Activated naive CD8-positive, alpha-beta T cell treated with anti-CD3 and anti-CD28 coated beads, Interleukin-2, amount 10 ng/mL, durations not matched to agents 7 days and 5 days (primary cell): ENCODE data around the gene C20orf144. TPM values are rescaled to one million over a fixed set of nuclear protein-coding genes. Genes with fewer than 3 reads are reported as not detected.
"Not testable (repeated sequence)": the region's sequence is repeated elsewhere in the genome, so short reads cannot be mapped to it uniquely, and the experiment has no call there.

Source experiments
- ATAC-seq: fragments of 150-1000 bp; cut with Tn5 transposase; one replicate; pipeline ENCODE4 v1.10.0; 2021; ENCODE audit warnings: low read depth, moderate library complexity
- POLR2A ChIA-PET: fragments of 350-600 bp; sonication (Branson Sonifier 250); formaldehyde crosslinking; loops from one replicate; lab custom pipeline; 2021; ENCODE audit warnings: antibody characterized with exemption; lab: Charles Lee
- DNase-seq: peaks from one replicate; pipeline ENCODE4 v3.0.0; 2021
- H3K27ac Mint-ChIP-seq: one replicate; pipeline ENCODE4 v1.8.0; 2022; ENCODE audit warnings: mild to moderate bottlenecking, mixed read lengths
- H3K27me3 Mint-ChIP-seq: one replicate; pipeline ENCODE4 v1.8.0; 2022; ENCODE audit warnings: mild to moderate bottlenecking, moderate library complexity, mixed read lengths
- H3K36me3 Mint-ChIP-seq: one replicate; pipeline ENCODE4 v1.8.0; 2021; ENCODE audit warnings: mild to moderate bottlenecking, mixed read lengths
- H3K4me1 Mint-ChIP-seq: one replicate; pipeline ENCODE4 v1.8.0; 2021; ENCODE audit warnings: mixed read lengths
- H3K4me3 Mint-ChIP-seq: one replicate; pipeline ENCODE4 v1.8.0; 2022; ENCODE audit warnings: mild to moderate bottlenecking, moderate library complexity, mixed read lengths
- H3K9me3 Mint-ChIP-seq: one replicate; pipeline ENCODE4 v1.8.0; 2021; ENCODE audit warnings: mixed read lengths
- total RNA-seq, 2 experiments: library from RNA; stranded (reverse); gene quantifications; one replicate each; pipeline ENCODE4 v1.2.3, GENCODE V29; 2021

The C20orf144 gene
- total RNA-seq, 2 experiments from 2014 or later = 0.39 to 0.43 TPM

- no peak for ATAC-seq
- H3K27ac Mint-ChIP-seq = no peak overlapping the region
- H3K36me3 Mint-ChIP-seq = peaks cover 12% of the 10 kb centered on the region
- POLR2A ChIA-PET = no interaction called here
- H3K4me1 Mint-ChIP-seq = peaks cover 8% of the 10 kb centered on the region
- H3K9me3 Mint-ChIP-seq = no peaks in the 10 kb centered on the region
- H3K27me3 Mint-ChIP-seq = no peaks in the 10 kb centered on the region
- no peak overlapping the region for H3K4me3 Mint-ChIP-seq
- no peak for DNase-seq
These were observed 17.6 kb upstream of the C20orf144 start for GRCh38 chr20:33644313-33645071.

GRCh38 chr20:33645072-33645358, 17.1 kb upstream of the C20orf144 start:
- no peak overlapping the region for H3K4me3 Mint-ChIP-seq
- H3K36me3 Mint-ChIP-seq = peaks cover 12% of the 10 kb centered on the region
- H3K9me3 Mint-ChIP-seq = no peaks in the 10 kb centered on the region
- H3K4me1 Mint-ChIP-seq = peaks cover 8% of the 10 kb centered on the region
- POLR2A ChIA-PET = no interaction called here
- no peak overlapping the region for H3K27ac Mint-ChIP-seq
- no peaks in the 10 kb centered on the region for H3K27me3 Mint-ChIP-seq
- no peak for DNase-seq
- ATAC-seq = no peak

- Mint-ChIP-seq H3K4me3 (no peak overlapping the region), H3K4me1 (peaks cover 8% of the 10 kb centered on the region), H3K9me3 (no peaks in the 10 kb centered on the region), H3K27me3 (no peaks in the 10 kb centered on the region), H3K27ac (no peak overlapping the region), H3K36me3 (peaks cover 12% of the 10 kb centered on the region)
- POLR2A ChIA-PET = no interaction called here
- ATAC-seq = no peak
- DNase-seq = no peak
These were observed 16.7 kb upstream of the C20orf144 start for GRCh38 chr20:33645396-33645795.

- H3K27me3 Mint-ChIP-seq = no peaks in the 10 kb centered on the region
These were observed 15.9 kb upstream of the C20orf144 start for GRCh38 chr20:33646191-33646590.

GRCh38 chr20:33646959-33647602, 15.0 kb upstream of the C20orf144 start:
- H3K4me3 Mint-ChIP-seq, H3K9me3 Mint-ChIP-seq, H3K36me3 Mint-ChIP-seq, ATAC-seq, H3K27me3 Mint-ChIP-seq, DNase-seq, H3K4me1 Mint-ChIP-seq, H3K27ac Mint-ChIP-seq: not testable (repeated sequence)
- POLR2A ChIA-PET = interaction anchor here (1.3 kb wide), 1 partner anchor 16 kb away, joined by 4 read pairs; no protein-coding TSS in a partner anchor

More at GRCh38 chr20:33646191-33646590, 15.9 kb upstream of the C20orf144 start:
- DNase-seq (no peak), ATAC-seq (no peak)
- Mint-ChIP-seq H3K4me3 (no peak overlapping the region), H3K27ac (no peak overlapping the region), H3K9me3 (no peaks in the 10 kb centered on the region), H3K4me1 (peaks cover 8% of the 10 kb centered on the region), H3K36me3 (peaks cover 9% of the 10 kb centered on the region)
- POLR2A ChIA-PET = interaction anchor here (0.6 kb wide), 1 partner anchor 74 kb away, joined by 3 read pairs; the partner anchor contains the start of gene PXMP4

GRCh38 chr20:33647603-33648395, 14.3 kb upstream of the C20orf144 start:
- ATAC-seq (peak; percentile 47), DNase-seq (no peak)
- peaks cover 8% of the 10 kb centered on the region for H3K4me1 Mint-ChIP-seq
- no peak overlapping the region for H3K4me3 Mint-ChIP-seq
- POLR2A ChIA-PET = interaction anchor here (1.3 kb wide), 1 partner anchor 16 kb away, joined by 4 read pairs; no protein-coding TSS in a partner anchor
- peak overlapping the region; percentile 42 for H3K27ac Mint-ChIP-seq
- no peaks in the 10 kb centered on the region for H3K9me3 Mint-ChIP-seq
- H3K27me3 Mint-ChIP-seq = no peaks in the 10 kb centered on the region
- H3K36me3 Mint-ChIP-seq = peaks cover 9% of the 10 kb centered on the region

- Mint-ChIP-seq H3K4me3 (no peak overlapping the region), H3K9me3 (no peaks in the 10 kb centered on the region), H3K4me1 (peaks cover 8% of the 10 kb centered on the region), H3K27ac (peak overlapping the region; percentile 42), H3K36me3 (peaks cover 9% of the 10 kb centered on the region), H3K27me3 (no peaks in the 10 kb centered on the region)
- POLR2A ChIA-PET = interaction anchor here (1.3 kb wide), 1 partner anchor 15 kb away, joined by 4 read pairs; no protein-coding TSS in a partner anchor
- DNase-seq (no peak), ATAC-seq (no peak)
These were observed 13.6 kb upstream of the C20orf144 start for GRCh38 chr20:33648396-33649004.

- Mint-ChIP-seq H3K4me1 (peaks cover 8% of the 10 kb centered on the region), H3K9me3 (no peaks in the 10 kb centered on the region), H3K4me3 (no peak overlapping the region), H3K27me3 (no peaks in the 10 kb centered on the region), H3K27ac (no peak overlapping the region), H3K36me3 (peaks cover 9% of the 10 kb centered on the region)
- POLR2A ChIA-PET = no interaction called here
- no peak for DNase-seq
- no peak for ATAC-seq
These were observed 12.9 kb upstream of the C20orf144 start for GRCh38 chr20:33649201-33649681.

GRCh38 chr20:33650111-33650752, 11.9 kb upstream of the C20orf144 start:
- no peak for ATAC-seq
- H3K4me1 Mint-ChIP-seq = peaks cover 8% of the 10 kb centered on the region
- H3K36me3 Mint-ChIP-seq = peaks cover 9% of the 10 kb centered on the region
- POLR2A ChIA-PET = interaction anchor here (0.6 kb wide), 1 partner anchor 70 kb away, joined by 3 read pairs; the partner anchor contains the start of gene PXMP4
- no peaks in the 10 kb centered on the region for H3K9me3 Mint-ChIP-seq
- H3K27ac Mint-ChIP-seq = no peak overlapping the region
- H3K27me3 Mint-ChIP-seq = no peaks in the 10 kb centered on the region
- DNase-seq = no peak
- no peak overlapping the region for H3K4me3 Mint-ChIP-seq

- H3K36me3 Mint-ChIP-seq = peaks cover 4% of the 10 kb centered on the region
- ATAC-seq (no peak), DNase-seq (peak; percentile 28)
- H3K9me3 Mint-ChIP-seq = no peaks in the 10 kb centered on the region
- H3K27ac Mint-ChIP-seq = no peak overlapping the region
- POLR2A ChIA-PET = interaction anchor here (0.6 kb wide), 1 partner anchor 69 kb away, joined by 3 read pairs; the partner anchor contains the start of gene PXMP4
- peaks cover 8% of the 10 kb centered on the region for H3K4me1 Mint-ChIP-seq
- no peaks in the 10 kb centered on the region for H3K27me3 Mint-ChIP-seq
- H3K4me3 Mint-ChIP-seq = no peak overlapping the region
These were observed 11.2 kb upstream of the C20orf144 start for GRCh38 chr20:33650753-33651561.

GRCh38 chr20:33651562-33652048, 10.5 kb upstream of the C20orf144 start:
- no peak overlapping the region for H3K27ac Mint-ChIP-seq

More at GRCh38 chr20:33651562-33652048, 10.5 kb upstream of the C20orf144 start:
- H3K36me3 Mint-ChIP-seq = peaks cover 1% of the 10 kb centered on the region
- no peaks in the 10 kb centered on the region for H3K9me3 Mint-ChIP-seq
- no peaks in the 10 kb centered on the region for H3K27me3 Mint-ChIP-seq
- no peak for ATAC-seq
- H3K4me1 Mint-ChIP-seq = peaks cover 8% of the 10 kb centered on the region
- H3K4me3 Mint-ChIP-seq = no peak overlapping the region
- POLR2A ChIA-PET = no interaction called here
- no peak for DNase-seq
